ENCODE results near the gene ATG12.
"Not testable (repeated sequence)": the region's sequence is repeated elsewhere in the genome, so short reads cannot be mapped to it uniquely, and the experiment has no call there.

Gene ATG12

GRCh38 chr5:115842952-115843351 lies 1.6 kb upstream of the ATG12 start:
- no peak for DNase-seq (ENCODE audit: low read depth in 4 of 4, low spot score in 1 of 4)

- no peak for DNase-seq (ENCODE audit: low read depth in 4 of 4, low spot score in 1 of 4)
Measured at GRCh38 chr5:115842089-115842935, 947 bp upstream of the ATG12 start.

- DNase-seq (ENCODE audit: low read depth in 4 of 4, low spot score in 1 of 4): no peak
Measured at GRCh38 chr5:115840873-115841272, 492 bp downstream of the ATG12 start.

DNA sequence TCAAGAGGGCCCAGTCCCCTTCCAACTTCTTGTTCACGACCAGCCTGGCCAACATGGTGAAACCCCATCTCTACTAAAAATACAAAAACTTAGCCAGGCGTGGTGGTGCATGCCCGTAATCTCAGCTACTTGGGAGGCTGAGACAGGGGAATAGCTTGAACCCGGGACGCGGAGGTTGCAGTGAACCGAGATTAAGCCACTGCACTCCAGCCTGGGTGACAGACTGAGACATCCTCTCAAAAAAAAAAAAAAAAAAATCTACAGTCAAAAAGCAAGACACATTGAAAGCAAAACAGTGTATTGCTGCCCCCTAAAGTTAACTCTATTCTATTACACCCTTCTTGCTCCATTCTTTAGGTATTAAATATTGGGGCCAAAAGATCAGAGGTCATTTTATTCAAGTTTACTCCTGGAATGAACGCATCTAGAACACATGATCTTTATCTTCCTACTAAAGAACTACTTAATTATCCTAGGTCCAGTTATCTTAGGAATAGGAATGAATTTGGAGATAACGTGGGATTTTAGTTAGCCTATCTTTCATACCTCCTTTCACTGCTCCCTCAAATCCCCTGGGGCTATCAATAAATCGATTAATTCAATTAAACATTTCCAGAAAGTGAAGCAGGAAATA lies 2.4 kb downstream of the ATG12 start:
- DNase-seq (ENCODE audit: low read depth in 4 of 4, low spot score in 1 of 4): no peak

DNA sequence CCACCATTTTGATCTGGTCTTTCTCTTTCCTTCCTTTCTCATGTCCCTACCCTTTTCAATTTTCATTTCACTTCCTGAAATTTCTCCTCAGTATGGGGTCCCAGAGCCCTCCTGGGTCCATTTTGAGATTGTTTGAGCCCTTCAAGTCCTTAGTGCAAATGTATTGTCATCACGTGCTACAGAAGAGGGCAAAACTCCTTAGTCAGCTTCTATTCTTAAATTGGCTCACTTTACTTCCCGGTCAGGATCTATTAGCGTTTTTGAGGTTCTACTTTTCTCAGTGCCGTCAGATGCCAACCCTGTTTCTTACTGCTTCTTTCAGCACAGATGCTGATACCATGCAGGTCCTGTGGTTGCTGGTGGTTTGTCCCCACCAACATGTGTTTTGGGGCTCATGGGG lies 5.9 kb downstream of the ATG12 start:
- DNase-seq (ENCODE audit: low read depth in 4 of 4, low spot score in 1 of 4): no peak

DNA sequence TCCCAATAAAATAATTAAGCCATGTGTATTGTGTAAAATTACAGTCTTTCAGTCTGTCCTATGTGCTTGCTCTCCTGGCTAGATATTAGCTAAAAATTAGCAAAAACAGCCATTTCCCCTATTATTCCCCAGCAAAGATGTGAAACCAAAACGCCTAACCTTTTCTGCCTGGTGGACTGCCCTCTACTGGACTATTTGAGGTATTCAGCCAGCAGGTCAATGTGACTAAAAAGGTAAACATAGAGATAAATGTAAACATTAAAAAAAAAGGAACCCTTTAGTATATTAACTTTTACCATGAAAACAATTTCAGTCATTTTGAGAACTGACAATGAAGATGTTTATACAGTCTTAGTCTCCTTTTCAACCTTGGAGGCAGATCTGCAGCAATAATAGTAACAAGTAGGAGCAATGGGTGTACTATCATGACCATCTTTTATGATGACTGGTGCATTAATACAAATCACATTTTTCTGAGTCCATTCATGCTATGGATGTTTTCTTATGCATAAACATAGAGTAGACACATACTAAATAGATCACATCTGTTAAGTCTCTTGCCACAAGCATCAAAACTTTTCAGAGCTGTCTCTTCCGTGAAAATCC lies 10.1 kb downstream of the ATG12 start:
- no peak for DNase-seq (ENCODE audit: low read depth in 4 of 4, low spot score in 1 of 4)

DNA sequence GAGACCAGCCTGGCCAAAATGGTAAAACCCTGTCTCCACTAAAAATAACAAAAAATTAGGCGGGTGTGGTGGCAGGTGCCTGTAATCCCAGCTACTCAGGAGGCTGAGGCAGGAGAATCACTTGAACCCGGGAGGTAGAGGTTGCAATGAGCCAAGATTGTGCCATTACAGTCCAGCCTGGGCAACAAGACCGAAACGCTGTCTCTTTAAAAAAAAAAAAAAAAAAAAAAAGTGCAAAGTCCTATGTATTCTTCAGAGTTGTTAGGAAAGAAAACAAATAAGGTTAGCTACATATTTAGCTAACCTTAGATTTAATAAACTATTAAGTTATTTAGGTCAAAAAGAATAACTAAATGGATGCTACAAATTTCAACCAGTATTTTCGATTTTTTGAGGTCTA lies 11.5 kb downstream of the ATG12 start:
- no peak for DNase-seq (ENCODE audit: low read depth in 4 of 4, low spot score in 1 of 4)

DNA sequence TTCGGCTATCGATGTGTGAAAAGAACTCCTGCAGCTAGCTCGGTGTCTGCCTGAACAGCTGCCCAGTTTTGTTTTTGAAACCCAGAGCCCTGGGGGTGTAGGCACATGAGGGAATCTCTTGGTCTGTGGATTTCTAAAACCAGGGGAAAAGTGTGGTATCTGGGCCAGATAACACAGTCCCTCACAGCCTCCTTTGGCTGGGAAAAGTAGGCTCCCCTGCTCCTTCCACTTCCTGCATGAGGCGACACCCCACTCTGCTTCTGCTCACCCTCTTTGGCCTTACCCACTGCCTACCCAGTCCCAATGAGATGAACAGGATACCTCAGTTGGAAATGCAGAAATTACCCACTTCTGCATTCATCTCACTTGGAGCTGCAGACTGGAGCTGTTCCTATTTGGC lies 15.4 kb downstream of the ATG12 start:
- no peak for DNase-seq (ENCODE audit: low read depth in 4 of 4, low spot score in 1 of 4)

GRCh38 chr5:115824983-115825382 lies 16.4 kb downstream of the ATG12 start:
- not testable (repeated sequence) for DNase-seq (ENCODE audit: low read depth in 4 of 4, low spot score in 1 of 4)

GRCh38 chr5:115820846-115821245 lies 20.5 kb downstream of the ATG12 start:
- no peak for DNase-seq (ENCODE audit: low read depth in 4 of 4, low spot score in 1 of 4)

DNA sequence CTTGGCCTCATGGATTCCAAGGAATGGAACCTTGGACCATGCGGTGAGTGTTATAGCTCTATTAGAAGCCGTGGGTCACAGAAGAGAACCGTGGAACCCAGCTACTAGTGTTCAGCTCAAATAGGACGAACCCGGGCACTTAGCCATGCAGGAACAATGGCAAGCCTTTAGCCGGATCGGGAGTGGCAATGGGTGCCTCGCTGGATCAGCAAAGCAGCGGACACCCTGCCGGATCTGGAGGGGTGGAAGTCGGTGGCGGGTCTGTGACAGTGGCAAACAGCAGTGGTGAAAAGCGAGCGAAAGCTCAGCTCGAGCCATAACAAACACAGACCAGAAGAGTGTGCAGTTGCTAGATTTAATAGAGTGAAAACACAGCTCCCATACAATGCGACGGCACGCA lies 22.5 kb downstream of the ATG12 start:
- no peak for DNase-seq (ENCODE audit: low read depth in 4 of 4, low spot score in 1 of 4)

GRCh38 chr5:115817386-115817785 lies 24.0 kb downstream of the ATG12 start:
- no peak for DNase-seq (ENCODE audit: low read depth in 4 of 4, low spot score in 1 of 4)

GRCh38 chr5:115816226-115817081 lies 24.9 kb downstream of the ATG12 start, which contains the start of gene CDO1:
TSS of gene CDO1 (minus strand) at chr5:115816659. CDS start at chr5:115816397, 262 bp downstream.
- no peak for DNase-seq (ENCODE audit: low read depth in 4 of 4, low spot score in 1 of 4)

- DNase-seq (ENCODE audit: low read depth in 4 of 4, low spot score in 1 of 4): no peak
Measured at GRCh38 chr5:115815693-115816225, 25.6 kb downstream of the ATG12 start.

DNA sequence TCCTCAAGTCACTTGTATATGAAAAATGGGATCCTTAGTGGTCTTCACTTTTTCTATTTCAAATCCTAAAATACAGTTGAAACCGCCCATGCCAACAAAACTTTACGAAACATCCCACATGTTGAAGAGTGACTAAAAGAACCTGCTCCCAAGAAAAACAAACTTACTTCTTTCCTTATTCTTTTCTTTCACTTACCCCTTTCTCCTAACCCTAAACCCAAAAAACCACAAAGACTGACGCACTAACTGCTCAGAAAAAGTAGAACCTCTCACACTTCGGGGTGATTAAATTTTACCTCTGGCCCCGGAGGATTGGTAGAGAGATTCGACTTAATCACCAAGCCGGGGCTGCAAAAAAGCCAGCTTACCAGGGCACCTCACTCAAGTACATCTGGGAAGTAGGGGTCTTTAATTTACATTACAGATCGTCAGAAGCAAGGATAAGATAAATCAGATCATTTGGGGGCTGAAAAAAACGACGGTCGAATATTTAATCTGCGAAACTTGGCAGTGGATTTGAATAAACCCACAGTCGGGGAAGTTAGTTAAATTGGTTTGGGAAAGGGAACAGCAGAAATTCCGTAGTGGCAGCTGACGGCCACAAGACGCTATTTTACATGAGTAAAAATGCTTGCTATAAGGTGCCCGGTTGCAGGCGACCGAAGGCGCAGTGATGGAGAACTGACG lies 26.2 kb downstream of the ATG12 start:
- DNase-seq (ENCODE audit: low read depth in 4 of 4, low spot score in 1 of 4): no peak

GRCh38 chr5:115813719-115814118 lies 27.6 kb downstream of the ATG12 start:
- DNase-seq (ENCODE audit: low read depth in 4 of 4, low spot score in 1 of 4): no peak

GRCh38 chr5:115812372-115812771 lies 29.0 kb downstream of the ATG12 start:
- no peak for DNase-seq (ENCODE audit: low read depth in 4 of 4, low spot score in 1 of 4)

- no peak for DNase-seq (ENCODE audit: low read depth in 4 of 4, low spot score in 1 of 4)
Measured at GRCh38 chr5:115811406-115811805, 30.0 kb downstream of the ATG12 start.

DNA sequence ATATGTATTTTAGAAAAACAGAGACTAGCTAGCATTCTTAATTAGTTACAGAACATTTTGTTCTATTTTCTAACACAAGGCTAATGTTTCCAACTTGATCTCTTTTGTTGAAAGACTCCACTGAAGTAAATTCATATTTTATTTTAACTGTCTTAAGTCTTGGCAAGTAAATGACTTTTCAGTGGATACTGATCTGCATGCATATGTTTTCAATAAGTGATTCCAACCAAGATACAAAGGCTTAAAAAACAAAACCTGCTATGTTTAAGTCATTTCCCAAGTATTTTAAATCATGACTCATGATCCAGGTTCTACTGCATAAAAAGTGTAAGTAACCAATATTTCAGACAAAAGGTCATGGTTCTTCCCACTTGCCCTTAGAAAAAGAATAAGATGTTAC lies 30.6 kb downstream of the ATG12 start:
- no peak for DNase-seq (ENCODE audit: low read depth in 4 of 4, low spot score in 1 of 4)

DNA sequence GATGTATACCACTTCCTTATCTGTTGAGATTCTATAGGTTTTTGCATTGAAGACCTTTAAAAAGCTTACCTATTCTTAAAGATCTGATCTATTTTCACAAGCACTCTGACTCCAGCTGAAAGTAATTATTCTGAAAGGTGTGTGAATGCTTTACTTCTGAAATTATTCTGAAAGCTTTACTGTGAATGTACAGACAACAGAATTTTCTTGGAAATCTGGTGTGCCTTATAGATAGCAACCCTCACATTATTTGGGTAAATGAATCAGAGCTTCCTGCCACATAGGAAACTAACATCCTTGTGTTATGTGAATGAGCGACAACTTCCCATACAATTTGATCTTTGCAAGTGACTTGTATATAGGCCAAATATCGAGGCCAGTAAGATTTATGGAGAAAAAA lies 31.4 kb downstream of the ATG12 start:
- no peak for DNase-seq (ENCODE audit: low read depth in 4 of 4, low spot score in 1 of 4)
